ENCODE measurements around the gene WDR64. TPM values are rescaled to one million over a fixed set of nuclear protein-coding genes. Genes with fewer than 3 reads are reported as not detected.

Gene WDR64
- total and polyA plus RNA-seq, 2 experiments from 2014 or later: not detected

DNA sequence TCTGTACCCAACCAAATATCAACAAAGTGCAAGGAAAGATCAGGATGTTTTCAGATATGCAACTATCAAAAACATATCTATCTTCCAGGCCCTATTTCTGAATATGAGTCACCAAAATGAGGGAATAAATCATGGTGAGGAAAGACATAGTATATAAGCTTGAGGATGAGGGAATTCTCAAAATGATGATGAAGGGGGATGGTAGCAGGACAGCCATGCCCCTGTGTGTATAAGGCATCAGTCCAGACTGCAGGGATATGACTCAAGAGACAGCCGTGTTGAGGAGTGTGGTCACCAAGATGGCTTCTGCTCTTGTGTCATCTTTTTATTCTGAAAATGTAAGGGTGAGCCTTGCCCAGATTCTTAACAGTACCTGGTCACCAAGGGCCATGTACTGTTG is 4.4 kb upstream of the WDR64 start (continued):
- TF ChIP-seq EZH2 (IDR thresholded peaks at IDR 0.05; ENCODE audit: low read depth, unreplicated experiment) (no peak), STAT1 (IDR thresholded peaks at IDR 0.05; ENCODE audit: unreplicated experiment) (no peak), ZNF331 (CRISPR knock-in tag; IDR thresholded peaks at IDR 0.05; ENCODE audit: low read depth) (no peak), ZNF114 (CRISPR knock-in tag; IDR thresholded peaks at IDR 0.05) (no peak), CREB1 (CRISPR knock-in tag; IDR thresholded peaks at IDR 0.05; ENCODE audit: low read depth) (no peak), POLR2AphosphoS5 (IDR thresholded peaks at IDR 0.05; ENCODE audit: low read depth) (no peak), EZH2phosphoT487 (IDR thresholded peaks at IDR 0.05; ENCODE audit: unreplicated experiment) (no peak)
- TF ChIP-seq, protein P1, sequence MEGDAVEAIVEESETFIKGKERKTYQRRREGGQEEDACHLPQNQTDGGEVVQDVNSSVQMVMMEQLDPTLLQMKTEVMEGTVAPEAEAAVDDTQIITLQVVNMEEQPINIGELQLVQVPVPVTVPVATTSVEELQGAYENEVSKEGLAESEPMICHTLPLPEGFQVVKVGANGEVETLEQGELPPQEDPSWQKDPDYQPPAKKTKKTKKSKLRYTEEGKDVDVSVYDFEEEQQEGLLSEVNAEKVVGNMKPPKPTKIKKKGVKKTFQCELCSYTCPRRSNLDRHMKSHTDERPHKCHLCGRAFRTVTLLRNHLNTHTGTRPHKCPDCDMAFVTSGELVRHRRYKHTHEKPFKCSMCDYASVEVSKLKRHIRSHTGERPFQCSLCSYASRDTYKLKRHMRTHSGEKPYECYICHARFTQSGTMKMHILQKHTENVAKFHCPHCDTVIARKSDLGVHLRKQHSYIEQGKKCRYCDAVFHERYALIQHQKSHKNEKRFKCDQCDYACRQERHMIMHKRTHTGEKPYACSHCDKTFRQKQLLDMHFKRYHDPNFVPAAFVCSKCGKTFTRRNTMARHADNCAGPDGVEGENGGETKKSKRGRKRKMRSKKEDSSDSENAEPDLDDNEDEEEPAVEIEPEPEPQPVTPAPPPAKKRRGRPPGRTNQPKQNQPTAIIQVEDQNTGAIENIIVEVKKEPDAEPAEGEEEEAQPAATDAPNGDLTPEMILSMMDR (conservative IDR thresholded peaks at IDR 0.05; ENCODE audit: low read depth in 2 of 2): no peak
- TF ChIP-seq, protein P2, sequence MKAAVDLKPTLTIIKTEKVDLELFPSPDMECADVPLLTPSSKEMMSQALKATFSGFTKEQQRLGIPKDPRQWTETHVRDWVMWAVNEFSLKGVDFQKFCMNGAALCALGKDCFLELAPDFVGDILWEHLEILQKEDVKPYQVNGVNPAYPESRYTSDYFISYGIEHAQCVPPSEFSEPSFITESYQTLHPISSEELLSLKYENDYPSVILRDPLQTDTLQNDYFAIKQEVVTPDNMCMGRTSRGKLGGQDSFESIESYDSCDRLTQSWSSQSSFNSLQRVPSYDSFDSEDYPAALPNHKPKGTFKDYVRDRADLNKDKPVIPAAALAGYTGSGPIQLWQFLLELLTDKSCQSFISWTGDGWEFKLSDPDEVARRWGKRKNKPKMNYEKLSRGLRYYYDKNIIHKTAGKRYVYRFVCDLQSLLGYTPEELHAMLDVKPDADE (IDR thresholded peaks at IDR 0.05): no peak

DNA sequence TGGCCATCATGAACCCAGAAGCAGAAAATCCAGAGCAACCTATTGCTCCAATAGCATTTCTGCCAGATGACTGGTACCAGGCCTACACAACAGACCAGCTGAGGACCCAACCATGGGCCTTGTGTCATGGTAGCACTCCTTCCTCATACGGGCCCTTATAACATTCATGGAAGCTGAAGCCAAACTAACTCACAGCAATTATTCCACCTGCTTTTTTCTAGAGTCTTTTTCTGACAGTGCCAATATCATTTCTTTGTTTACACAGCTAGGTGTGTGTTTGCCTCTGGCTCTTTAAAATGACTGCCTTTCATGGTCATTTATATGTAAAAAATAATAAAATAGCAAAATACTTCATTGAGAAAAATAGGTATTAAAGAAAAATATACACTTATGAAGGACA is 3.9 kb upstream of the WDR64 start:
- no peak overlapping the region for H3K4me2 ChIP-seq
- no peaks in the 10 kb centered on the region for H3F3A ChIP-seq (replicated peaks; ENCODE audit: low read depth)
- ATAC-seq (no peak), DNase-seq (ENCODE audit: low spot score) (no peak)
- no peaks in the 10 kb centered on the region for H3K36me3 ChIP-seq (ENCODE audit: insufficient read depth)
- Mint-ChIP-seq H3K36me3 (ENCODE audit: low read depth) (no peaks in the 10 kb centered on the region), H3K27me3 (ENCODE audit: insufficient read depth, low read depth, poor library complexity) (peaks cover 1% of the 10 kb centered on the region), H3K27ac (no peak overlapping the region), H3K9me3 (peaks cover 1% of the 10 kb centered on the region; the same call in 2 of the 3 replicates), H3K4me3 (no peak overlapping the region), H3K4me1 (peaks cover 14% of the 10 kb centered on the region)
- H4K20me1 ChIP-seq (replicated peaks; ENCODE audit: insufficient read depth): no peaks in the 10 kb centered on the region
- no peak overlapping the region for H2AFZ ChIP-seq
- no peak overlapping the region for H3K4me3 ChIP-seq
- H3K9me2 ChIP-seq (ENCODE audit: insufficient read depth): no peaks in the 10 kb centered on the region; the same call in 1 of the 2 replicates
- no peaks in the 10 kb centered on the region for H3K79me2 ChIP-seq (replicated peaks; ENCODE audit: insufficient read depth)
- H3K27ac ChIP-seq (ENCODE audit: low read depth): no peak overlapping the region
- H3K4me1 ChIP-seq (ENCODE audit: insufficient read depth): no peaks in the 10 kb centered on the region
- H3K27me3 ChIP-seq (ENCODE audit: insufficient read depth): no peaks in the 10 kb centered on the region
- no peak for TF ChIP-seq STAT1 (IDR thresholded peaks at IDR 0.05; ENCODE audit: unreplicated experiment)
- no peak for TF ChIP-seq EZH2phosphoT487 (IDR thresholded peaks at IDR 0.05; ENCODE audit: unreplicated experiment)
- TF ChIP-seq, protein P1 (conservative IDR thresholded peaks at IDR 0.05; ENCODE audit: low read depth in 2 of 2): no peak
- no peak for TF ChIP-seq POLR2AphosphoS5 (IDR thresholded peaks at IDR 0.05; ENCODE audit: low read depth)
- TF ChIP-seq, protein P3, sequence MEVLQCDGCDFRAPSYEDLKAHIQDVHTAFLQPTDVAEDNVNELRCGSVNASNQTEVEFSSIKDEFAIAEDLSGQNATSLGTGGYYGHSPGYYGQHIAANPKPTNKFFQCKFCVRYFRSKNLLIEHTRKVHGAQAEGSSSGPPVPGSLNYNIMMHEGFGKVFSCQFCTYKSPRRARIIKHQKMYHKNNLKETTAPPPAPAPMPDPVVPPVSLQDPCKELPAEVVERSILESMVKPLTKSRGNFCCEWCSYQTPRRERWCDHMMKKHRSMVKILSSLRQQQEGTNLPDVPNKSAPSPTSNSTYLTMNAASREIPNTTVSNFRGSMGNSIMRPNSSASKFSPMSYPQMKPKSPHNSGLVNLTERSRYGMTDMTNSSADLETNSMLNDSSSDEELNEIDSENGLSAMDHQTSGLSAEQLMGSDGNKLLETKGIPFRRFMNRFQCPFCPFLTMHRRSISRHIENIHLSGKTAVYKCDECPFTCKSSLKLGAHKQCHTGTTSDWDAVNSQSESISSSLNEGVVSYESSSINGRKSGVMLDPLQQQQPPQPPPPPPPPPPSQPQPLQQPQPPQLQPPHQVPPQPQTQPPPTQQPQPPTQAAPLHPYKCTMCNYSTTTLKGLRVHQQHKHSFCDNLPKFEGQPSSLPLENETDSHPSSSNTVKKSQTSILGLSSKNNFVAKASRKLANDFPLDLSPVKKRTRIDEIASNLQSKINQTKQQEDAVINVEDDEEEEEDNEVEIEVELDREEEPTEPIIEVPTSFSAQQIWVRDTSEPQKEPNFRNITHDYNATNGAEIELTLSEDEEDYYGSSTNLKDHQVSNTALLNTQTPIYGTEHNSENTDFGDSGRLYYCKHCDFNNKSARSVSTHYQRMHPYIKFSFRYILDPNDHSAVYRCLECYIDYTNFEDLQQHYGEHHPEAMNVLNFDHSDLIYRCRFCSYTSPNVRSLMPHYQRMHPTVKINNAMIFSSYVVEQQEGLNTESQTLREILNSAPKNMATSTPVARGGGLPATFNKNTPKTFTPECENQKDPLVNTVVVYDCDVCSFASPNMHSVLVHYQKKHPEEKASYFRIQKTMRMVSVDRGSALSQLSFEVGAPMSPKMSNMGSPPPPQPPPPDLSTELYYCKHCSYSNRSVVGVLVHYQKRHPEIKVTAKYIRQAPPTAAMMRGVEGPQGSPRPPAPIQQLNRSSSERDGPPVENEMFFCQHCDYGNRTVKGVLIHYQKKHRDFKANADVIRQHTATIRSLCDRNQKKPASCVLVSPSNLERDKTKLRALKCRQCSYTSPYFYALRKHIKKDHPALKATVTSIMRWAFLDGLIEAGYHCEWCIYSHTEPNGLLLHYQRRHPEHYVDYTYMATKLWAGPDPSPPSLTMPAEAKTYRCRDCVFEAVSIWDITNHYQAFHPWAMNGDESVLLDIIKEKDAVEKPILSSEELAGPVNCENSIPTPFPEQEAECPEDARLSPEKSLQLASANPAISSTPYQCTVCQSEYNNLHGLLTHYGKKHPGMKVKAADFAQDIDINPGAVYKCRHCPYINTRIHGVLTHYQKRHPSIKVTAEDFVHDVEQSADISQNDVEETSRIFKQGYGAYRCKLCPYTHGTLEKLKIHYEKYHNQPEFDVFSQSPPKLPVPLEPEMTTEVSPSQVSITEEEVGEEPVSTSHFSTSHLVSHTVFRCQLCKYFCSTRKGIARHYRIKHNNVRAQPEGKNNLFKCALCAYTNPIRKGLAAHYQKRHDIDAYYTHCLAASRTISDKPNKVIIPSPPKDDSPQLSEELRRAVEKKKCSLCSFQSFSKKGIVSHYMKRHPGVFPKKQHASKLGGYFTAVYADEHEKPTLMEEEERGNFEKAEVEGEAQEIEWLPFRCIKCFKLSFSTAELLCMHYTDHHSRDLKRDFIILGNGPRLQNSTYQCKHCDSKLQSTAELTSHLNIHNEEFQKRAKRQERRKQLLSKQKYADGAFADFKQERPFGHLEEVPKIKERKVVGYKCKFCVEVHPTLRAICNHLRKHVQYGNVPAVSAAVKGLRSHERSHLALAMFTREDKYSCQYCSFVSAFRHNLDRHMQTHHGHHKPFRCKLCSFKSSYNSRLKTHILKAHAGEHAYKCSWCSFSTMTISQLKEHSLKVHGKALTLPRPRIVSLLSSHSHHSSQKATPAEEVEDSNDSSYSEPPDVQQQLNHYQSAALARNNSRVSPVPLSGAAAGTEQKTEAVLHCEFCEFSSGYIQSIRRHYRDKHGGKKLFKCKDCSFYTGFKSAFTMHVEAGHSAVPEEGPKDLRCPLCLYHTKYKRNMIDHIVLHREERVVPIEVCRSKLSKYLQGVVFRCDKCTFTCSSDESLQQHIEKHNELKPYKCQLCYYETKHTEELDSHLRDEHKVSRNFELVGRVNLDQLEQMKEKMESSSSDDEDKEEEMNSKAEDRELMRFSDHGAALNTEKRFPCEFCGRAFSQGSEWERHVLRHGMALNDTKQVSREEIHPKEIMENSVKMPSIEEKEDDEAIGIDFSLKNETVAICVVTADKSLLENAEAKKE (CRISPR knock-in tag; IDR thresholded peaks at IDR 0.05): no peak
- no peak for TF ChIP-seq EZH2 (IDR thresholded peaks at IDR 0.05; ENCODE audit: low read depth, unreplicated experiment)
- TF ChIP-seq JUNB (IDR thresholded peaks at IDR 0.05; ENCODE audit: unreplicated experiment): no peak
- TF ChIP-seq ZNF114 (CRISPR knock-in tag; IDR thresholded peaks at IDR 0.05): no peak
- no peak for TF ChIP-seq NANOG (IDR thresholded peaks at IDR 0.05; ENCODE audit: borderline replicate concordance)
